Left kidney (tissue), 2 donors: ENCODE measurements around the gene AKAP6. TPM values are rescaled to one million over a fixed set of nuclear protein-coding genes. Genes with fewer than 3 reads are reported as not detected.

Source experiments
- DNase-seq: peaks from one replicate; pipeline ENCODE4 v3.0.0-alpha.2; 2013
- polyA plus RNA-seq: library from polyadenylated mRNA; unstranded; fragments of 120-200 nt; gene quantifications from one replicate; pipeline ENCODE4 v1.2.1, GENCODE V29; 2013; ENCODE audit not compliant: insufficient read length

The AKAP6 gene
- polyA plus RNA-seq, 1 donor, result 2.9 TPM

DNA sequence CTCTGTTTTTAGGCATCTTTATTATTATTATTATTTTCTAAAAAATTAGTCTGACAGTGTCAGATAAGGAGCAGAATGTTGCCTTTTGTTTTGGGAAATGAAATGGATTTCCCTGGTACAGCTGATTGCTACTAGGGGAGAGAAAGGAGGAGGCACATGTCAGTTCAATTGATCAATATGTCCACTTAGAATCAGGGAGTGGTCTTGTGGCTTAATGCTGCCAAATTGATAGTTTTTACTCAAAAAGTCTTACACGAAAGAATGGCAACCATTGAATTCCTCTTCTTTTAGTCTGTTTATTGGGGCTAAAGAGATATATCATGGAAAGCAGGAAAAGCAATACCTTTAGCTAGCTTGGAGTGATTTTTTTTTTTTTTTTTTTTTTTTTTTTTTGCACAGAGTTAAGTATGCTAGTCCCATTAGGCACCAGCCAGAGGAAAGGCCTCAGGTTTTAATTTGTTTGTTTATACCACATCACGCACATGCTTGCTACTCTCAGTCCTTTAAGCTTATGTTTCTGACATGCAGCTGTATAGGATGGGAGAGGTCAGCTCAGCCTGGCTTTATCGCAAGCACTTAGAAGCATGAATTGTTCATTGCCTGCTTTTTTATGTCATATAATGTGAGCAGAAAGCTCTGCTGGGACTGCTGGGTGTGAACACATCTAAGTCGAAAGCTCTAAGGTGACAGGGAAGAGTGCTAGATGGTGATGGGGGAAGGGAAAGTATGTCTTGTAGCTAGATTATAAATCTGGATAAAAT is 1.4 kb downstream of the AKAP6 start:
- no peak for DNase-seq

DNA sequence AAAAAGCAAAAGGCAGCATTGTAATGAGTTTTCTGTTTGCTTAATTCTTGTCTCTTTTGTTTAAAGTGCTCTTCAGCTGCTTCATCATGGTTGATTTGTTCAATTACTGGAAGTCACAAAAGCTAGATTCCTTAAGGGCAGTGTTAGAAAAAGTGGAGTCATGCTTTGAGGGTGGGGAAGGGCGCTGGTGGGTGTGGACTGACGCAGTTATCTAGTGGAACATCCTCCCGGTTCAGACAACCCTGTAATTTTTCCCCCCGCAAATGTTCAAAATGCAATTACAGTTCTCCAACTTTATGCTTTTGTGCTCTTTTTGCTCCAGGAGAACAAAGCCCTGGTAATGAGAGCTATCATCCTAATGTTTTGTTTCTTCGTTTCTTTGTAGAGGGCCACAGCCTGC is 2.1 kb downstream of the AKAP6 start:
- no peak for DNase-seq

DNA sequence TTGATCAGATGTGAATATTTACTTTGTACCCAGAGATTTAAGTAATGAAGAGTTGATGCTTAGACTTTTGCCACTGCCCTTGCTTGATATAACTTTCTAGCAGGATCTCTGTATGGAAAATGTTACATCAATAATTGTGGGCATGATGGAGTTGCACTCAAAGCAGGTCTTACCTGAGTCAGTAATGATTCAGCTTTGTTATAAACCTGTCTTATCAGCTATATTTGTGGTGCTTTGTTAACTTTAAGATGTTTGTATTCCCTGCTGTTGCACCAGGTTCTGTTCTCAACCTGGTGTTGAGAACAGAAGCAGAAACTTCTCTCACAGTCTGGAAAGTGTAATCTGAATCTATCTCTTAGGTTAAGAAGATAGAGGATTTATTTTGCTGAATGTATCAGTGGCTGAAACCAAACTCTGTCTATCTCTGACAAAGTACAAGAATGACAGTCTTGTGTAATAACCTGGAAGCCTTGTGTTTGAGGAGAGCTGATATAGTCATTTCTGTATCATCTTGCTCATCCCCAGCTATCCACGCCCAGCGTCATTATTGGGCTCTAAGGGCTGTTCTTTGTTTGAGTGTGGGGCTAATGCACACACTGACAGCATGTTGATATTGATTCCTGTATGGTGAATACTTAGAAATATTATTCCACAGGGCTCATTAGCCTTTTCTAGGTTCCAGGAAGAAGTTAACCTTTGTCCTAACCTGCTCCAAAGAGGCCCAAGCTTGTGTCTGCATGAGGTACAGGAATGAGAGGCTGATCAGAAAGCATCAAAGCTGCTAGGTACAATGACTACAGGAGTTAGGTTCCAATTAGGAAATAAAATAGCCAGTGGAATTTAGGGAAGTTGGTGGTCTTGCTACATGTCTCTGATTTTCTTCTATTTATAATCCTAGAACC is 3.6 kb downstream of the AKAP6 start:
- no peak for DNase-seq

DNA sequence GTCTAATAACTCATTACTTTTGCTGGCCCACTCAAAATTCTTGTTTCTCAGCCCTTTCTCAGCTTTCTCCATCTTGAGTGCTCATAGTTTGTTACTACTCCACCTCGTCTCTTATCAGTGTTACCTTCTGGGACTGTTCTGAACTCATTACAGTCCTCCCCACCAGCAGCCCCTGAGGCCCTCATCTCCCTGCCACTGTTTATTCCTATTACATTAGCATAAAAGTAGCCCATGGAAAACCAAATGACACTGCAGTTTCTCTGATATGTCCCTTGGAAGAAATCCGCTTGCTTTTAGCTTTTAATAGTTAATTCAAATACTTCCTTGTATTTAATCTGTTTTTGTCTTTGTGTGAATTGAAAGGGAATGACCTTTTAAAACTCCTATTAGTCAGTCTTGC is 7.6 kb downstream of the AKAP6 start:
- DNase-seq, result no peak

DNA sequence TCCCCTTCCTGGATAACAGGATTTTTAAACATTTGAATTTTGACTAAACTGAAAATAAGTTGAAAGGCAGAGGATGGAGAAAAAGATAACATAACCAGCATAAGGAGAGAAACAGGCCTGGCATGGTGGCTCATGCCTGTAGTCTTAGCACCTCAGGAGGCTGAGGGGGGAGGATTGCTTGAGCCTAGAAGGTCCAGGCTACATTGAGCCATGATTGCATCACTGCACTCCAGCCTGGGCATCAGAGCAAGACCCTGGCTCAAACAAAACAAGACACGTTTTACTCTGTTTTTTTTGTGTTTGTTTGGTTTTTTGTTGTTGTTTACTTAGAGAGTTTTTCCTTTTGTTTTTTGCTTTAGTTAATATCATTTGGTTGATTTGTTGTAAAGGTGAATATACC is 8.7 kb downstream of the AKAP6 start:
- no peak for DNase-seq

DNA sequence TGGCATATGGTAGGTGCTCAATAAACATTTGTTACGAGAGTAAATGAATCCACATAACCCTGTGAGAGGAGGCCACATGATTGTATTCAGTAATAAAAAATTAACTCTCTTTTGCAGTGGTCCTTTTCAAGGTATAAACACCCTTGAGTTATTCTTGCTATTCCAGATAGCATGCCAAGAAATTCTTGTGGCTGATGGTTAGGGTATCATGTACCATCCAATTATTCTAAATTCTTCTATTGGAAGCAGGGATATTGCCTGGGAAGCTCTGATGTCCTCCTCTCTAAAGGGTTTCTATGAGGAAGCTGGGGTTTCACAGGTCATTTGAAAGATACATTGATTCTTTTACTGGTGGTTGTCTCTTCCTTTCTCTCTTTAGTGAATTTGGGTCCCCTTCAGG is 10.1 kb downstream of the AKAP6 start:
- DNase-seq, result no peak

DNA sequence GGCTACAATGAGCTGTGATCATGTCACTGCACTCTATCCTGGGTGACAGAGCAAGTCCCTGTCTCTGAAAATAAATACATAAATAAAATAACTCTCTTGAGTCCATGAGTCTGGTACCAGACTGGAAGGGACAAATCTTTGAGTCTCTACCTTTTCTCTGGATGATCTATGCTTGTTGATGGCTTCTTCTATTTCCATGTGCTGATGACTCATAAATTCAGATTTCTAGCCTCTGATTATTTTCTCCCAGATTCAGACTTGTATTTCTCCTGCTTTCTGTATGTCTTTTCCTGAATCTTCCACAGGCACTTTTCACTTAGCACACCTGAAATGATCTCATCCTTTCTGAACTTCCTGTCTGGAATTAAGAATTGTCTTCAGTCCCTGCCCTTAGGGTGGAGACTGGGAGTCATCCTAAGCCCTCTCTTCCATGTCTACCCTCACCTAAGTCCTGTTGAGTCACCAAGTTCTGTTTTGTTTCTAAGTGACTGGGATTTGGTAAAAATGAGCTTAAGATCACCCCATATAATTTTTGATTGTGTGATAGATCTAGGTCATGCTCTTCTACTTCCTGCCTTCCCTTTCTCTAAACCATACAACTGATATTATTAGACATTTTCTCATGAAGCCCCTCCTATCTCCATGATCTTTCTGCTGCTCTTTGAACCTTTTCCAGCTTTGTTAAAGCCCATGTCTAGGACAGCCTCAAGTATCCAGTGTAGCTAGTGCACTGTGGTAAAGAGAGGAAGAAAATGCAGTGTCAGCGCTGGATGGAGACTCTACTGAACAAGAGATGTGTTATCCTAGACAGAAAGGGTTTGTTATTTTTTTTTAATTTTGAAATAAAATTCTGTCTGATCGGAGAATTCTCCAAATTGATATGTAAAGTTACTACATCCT is 13.1 kb downstream of the AKAP6 start:
- no peak for DNase-seq

DNA sequence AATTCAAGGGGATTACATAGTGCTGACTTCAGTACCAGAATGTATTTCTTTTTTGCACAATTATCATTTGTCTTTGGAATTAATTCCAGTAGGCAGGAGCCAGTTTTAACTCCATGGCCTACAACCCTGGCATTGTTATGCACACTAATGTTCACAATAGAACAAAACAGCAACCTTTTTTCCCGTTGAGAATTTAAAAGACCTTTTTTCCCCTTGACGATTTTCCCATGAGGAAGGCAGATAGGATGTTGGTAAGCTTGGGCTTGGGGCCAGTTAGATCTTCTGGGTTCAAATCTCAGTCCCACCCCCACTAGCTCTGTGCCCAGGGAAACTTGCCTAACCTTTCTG is 13.7 kb downstream of the AKAP6 start:
- DNase-seq, result no peak

DNA sequence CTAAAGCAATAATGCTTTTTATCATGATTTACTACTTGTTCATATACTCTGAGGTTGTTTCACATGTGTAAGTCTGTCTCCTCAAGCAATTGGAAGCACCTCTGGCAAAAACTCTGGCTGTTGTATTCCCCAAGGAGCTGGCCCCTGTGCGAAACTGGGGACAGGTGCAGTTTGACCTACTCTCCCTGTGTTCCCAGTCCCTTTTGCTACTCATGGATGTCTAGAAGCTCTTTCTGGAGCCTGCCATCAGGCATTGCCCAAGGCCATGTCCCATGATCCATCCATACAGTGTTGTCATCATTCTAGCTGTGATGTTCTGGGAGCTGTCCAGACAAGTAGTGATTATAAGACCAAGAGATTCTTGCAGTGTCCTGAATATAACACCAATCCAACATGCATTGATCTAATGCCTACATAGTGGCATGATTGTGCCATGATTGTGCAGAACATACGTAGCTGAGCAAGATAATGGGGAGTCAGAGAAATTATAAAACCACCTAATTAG is 14.9 kb downstream of the AKAP6 start:
- no peak for DNase-seq

DNA sequence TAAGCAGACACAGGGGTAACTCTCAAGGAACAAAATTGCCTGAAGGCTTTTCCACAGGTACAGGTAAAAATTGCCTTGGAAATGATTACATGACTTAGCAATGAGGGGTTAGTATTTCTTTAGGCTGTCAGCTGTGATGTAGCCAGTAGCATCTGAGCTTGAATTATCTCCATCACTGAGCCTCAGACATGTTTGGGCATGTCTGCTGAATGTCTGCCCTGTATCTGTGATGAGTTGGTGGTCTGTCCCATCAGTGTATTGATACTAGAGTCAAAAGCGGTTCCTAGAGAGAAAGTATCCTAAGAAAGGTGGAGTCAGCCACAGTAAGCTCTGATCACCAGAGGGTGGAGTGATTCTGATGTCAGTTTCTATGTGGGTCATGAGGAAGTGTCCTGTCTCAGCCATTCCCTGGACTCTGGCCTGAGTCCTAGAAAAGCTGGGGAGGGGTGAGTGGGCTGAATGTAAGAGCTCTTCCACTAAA is 16.3 kb downstream of the AKAP6 start:
- DNase-seq, result no peak

DNA sequence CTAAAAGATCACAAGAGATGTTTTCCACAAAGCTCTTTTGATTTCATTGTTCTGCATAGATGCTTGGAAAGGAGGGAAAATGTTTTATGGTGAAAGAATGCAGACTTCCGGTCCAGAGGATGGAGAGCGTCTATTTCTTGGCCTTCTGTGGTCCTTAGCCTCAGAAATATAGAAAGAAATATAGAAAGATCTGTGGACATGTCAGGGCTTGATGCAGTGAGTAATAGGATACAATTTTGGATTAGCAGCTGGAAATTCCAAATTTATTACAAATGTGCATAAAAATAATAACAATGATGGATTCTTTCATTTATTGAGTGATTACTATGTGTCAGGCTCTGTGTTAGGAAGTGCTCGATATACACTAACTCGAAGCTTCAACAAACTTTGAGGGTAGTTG is 20.2 kb downstream of the AKAP6 start:
- DNase-seq, result no peak

DNA sequence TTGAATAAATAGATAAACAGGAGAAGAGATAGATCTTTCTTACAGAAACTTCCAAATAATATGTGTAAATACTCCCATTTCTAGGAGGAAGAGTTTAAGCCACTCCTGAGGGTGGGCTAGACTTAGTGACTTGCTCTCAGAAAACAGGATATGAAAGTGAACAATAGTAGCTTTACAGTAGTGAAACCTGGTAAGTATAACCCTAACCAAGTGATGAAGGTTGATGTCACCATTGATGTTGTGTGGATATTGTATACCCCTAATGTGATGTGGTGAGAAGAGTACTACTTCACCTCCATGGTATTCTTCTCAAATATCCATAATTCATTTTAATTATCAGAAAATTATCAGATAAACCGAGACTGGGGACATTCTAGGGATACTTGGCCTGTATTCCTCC is 20.9 kb downstream of the AKAP6 start:
- DNase-seq, result no peak

DNA sequence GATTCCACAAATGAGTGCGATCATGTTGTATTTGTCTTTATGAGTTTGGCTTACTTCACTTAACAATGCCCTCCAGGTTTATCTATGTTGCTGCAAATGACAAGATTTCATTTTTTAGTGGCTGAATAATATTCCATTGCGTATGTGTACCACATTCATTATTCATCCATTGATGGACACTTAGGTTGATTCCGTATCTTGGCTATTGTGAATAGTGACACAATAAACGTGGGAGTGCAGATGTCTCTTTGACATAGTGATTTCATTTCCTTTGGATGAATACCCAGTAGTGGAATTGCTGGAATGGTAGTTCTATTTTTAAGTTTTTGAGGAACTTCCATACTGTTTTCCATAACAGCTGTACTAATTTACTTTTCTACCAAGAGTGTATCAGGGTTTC is 23.5 kb downstream of the AKAP6 start:
- no peak for DNase-seq

DNA sequence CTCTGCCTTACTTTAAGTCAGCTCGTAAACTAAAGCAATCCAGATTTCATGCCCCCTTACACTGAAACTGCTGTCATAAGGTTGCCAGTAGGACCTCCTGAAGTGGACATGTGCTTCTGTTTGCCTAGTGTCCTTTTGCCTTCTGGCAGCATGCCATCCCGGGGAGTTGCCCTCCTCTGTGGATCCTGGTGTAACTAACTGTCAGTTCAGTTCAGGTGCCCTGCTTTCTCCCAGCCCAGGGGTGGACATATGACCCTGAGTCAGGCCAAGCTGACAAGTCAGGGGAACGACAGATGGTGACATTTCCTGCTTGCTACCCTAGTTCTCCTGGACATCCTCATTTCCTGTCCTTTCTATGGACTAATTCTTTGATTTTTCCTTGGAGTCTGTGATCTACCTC is 25.6 kb downstream of the AKAP6 start:
- DNase-seq, result no peak

DNA sequence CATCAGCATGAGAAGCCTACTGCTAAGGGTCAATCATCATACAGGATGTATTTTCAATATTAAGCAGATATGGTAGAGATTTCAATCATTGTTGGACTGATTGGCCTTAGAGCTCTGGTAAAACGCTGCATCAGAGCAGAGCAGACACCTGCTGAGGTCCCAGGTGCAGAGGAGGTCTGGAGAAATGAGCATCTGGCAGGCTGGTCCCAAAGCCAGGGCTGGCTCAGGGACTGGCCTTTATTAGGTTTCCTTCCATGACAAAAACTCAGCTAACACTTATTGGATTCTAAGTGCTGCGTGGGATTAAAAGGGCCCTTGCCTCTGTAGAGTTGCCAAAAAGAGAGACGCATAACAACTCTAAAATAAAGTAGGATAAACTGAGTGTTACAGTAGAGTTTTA is 29.7 kb downstream of the AKAP6 start:
- no peak for DNase-seq

DNA sequence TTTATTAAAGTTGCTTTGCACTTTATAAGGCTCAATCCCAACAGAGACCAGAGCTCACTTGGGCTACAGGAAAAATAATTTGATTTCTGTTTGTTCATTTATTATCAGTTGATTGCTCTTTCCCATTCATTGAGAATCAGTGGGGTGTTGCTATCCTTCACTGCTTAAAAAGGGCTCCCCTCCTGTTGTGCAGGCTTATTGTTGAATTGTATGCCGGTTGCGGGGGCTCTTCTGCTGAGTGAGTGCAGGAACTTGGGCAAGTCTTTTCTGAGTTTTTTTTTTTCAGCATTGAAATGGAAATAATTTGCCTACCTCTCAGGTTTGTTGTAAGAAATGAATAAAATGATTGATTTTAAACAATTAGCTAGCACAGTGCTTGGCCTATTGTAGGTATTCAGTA is 32.6 kb downstream of the AKAP6 start:
- no peak for DNase-seq

DNA sequence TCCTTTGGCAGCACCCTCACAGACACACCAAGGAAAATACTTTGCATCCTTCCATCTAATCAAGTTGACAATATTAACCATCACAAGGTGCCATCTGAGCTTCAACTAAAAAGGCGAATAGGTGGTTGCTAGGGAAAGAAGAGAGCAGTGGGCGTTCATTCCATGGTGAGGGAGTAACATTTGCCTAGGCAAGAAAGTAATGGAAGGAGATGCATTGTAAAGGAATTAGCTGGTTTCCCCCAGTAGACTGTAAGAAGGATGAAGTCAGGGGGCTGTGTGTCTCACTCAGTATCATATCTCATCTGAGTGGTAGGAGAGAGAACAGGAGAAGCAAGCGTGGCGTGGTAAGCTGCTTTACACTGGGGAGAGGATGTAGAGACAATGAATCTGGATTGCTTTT is 34.7 kb downstream of the AKAP6 start:
- no peak for DNase-seq

DNA sequence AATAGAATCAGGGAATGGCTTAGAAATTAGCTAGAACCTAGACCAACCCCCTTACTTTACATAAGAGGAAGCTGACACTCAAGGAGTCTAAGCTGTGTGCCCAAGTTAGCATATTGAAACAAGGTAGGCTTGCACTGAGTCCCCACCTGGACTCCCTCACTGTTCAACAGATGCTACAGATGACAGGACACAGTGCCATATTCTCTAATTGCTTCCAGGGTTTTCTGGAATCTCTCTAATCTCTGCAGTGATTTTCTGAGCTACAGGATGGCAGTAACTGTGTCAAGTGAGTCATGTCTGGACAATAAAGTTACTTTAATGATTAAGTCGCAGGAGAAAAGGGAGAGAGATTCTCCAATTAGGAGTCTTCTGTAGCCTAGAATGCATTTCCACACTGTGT is 35.8 kb downstream of the AKAP6 start:
- DNase-seq, result no peak

DNA sequence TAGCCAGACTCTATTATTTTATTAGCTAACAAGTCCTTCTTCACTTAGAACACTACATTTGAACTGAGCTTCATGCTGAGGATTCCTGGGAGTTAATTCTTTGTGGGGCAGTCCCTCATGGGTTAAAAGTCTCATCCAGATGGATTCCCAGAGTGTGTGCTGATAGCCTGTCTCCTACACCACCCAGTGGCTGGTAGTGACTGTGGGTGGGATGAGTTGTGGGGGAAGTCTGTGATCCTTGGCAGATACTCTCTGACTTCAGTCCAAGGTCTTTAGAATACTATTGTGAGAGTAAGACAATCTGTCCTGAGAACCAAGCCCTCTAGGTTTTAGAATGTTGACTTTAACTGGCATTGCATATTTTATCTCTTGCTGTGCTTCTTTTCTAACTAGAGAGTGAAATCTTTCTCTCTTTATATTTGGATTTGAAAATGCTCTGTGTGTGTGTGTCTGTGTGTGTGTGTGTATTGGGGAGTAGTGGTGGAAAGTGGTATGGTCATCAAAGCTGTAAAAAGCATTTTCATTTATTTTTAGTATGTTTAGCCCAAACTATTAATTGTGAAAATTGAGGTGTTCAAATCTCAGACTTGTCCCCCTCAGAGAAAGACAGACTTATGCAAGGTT is 37.3 kb downstream of the AKAP6 start:
- DNase-seq, result no peak

DNA sequence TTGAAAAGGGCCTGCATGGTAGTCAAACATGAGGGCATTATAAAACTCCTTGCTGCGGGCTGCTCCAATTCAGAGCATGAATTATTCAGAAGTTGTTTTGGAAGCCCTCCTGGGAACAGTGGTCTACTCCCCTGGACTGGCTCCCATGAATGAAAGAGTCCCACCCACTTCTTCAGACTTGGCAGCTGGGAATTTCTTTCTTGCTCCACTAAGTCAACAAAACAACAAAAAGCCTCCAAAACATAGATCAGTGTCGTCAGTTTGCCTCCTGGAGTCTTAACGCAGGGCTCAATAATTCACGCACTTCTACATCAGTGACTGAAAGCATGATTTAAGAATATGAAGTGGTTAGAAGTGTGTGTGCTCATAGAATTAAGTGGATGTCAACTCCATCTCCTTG is 37.9 kb downstream of the AKAP6 start:
- DNase-seq, result no peak

DNA sequence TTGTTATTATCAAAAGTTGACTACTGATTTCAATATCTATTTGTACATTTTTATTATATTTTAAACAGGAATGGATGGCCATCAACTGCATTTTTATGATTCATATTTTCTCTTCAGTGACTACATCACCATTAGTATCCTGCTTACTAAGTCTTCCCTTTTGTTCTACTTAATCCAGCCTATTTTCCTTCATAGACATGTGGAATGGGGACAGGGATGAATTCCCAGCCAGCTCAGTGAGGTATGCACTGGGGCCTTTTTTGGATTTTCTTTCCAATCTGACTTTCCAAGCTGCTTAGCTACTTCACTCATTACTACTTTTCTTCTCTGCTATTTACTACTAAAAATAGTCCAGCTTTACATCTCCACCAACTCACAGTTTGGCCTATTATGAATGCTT is 38.4 kb downstream of the AKAP6 start:
- DNase-seq, result no peak

DNA sequence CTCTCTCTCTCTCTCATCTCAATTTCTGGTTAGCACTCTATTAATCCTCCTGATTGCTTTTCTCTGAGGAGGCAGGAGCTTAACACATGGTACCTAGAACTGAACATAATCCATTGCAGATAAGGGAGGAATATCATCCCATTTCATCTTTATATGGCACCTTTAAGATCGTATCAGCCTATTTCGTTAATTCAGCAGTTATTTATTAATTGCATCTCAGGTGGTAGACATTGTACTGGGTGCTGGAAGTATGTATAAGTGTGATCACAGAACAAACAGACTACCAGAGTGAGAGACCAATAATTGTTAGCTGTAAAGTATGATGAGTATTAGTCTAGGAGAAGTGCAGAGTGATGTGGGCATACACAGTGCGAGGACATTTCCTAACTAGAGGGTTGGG is 39.0 kb downstream of the AKAP6 start:
- DNase-seq, result no peak
